HEK293T (cell line): ENCODE data around the gene VIT.

Source experiments
- ARNT ChIP-seq: fragments of 450-650 bp; IDR thresholded peaks from 2 replicates; pipeline ENCODE4 v1.6.1; 2017; ENCODE audit warnings: mild to moderate bottlenecking
- BHLHE40 ChIP-seq: fragments of 450-650 bp; IDR thresholded peaks from 2 replicates; pipeline ENCODE4 v1.6.1; 2016; ENCODE audit warnings: mild to moderate bottlenecking, moderate library complexity, borderline replicate concordance
- ELF4 ChIP-seq: fragments of 450-650 bp; IDR thresholded peaks from 2 replicates; pipeline ENCODE4 v1.6.1; 2017; ENCODE audit warnings: antibody characterized with exemption
- FOXA1 ChIP-seq: fragments of 450-650 bp; IDR thresholded peaks from 2 replicates; pipeline ENCODE4 v1.6.1; 2016; ENCODE audit warnings: mild to moderate bottlenecking
- FOXK2 ChIP-seq: fragments of 450-650 bp; IDR thresholded peaks from 2 replicates; pipeline ENCODE4 v1.6.1; 2016; ENCODE audit warnings: mild to moderate bottlenecking
- FOXM1 ChIP-seq: fragments of 450-650 bp; IDR thresholded peaks from 2 replicates; pipeline ENCODE4 v1.6.1; 2017; ENCODE audit warnings: mild to moderate bottlenecking, borderline replicate concordance
- HDGF ChIP-seq: fragments of 450-650 bp; IDR thresholded peaks from 2 replicates; pipeline ENCODE4 v1.6.1; 2017; ENCODE audit warnings: antibody characterized with exemption, borderline replicate concordance
- LEF1 ChIP-seq: fragments of 450-650 bp; IDR thresholded peaks from 2 replicates; pipeline ENCODE4 v1.6.1; 2017; ENCODE audit warnings: mild to moderate bottlenecking, borderline replicate concordance
- SP1 ChIP-seq: fragments of 450-650 bp; IDR thresholded peaks from 2 replicates; pipeline ENCODE4 v1.6.1; 2017
- SUZ12 ChIP-seq: fragments of 450-650 bp; IDR thresholded peaks from 2 replicates; pipeline ENCODE4 v1.6.1; 2016; ENCODE audit warnings: mild to moderate bottlenecking
- TARDBP ChIP-seq: fragments of 450-650 bp; IDR thresholded peaks from 2 replicates; pipeline ENCODE4 v1.6.1; 2016
- TF ChIP-seq, protein P1 (sequence below): fragments of 450-650 bp; IDR thresholded peaks from 2 replicates; pipeline ENCODE4 v1.6.1; 2016

DNA sequence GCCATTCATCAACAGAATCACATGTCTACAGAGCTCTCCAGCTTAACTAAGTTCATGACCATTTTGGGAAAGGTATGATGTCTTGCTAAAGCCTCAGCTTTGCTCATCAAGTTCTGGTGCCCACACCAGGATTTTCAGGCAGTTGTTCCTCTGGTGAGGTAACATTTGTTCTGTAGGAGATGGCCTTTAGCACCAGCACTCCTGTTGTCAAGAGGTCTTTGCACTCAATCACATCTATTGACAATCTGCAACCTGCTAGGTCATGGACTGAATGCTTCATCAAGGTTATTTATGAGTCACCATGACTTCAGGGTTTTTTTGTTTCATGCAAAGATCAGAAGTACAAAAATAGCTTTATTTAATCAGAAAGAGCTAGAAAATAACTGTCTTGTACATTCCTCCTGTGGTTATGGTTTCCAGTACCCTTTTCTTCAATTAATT is 36.6 kb upstream of the VIT start:
- TF ChIP-seq ELF4 (no peak), HDGF (no peak), SUZ12 (no peak), FOXK2 (no peak), FOXA1 (no peak), BHLHE40 (no peak), LEF1 (no peak), ARNT (no peak), TARDBP (no peak), FOXM1 (no peak), SP1 (no peak)
- TF ChIP-seq, protein P1, sequence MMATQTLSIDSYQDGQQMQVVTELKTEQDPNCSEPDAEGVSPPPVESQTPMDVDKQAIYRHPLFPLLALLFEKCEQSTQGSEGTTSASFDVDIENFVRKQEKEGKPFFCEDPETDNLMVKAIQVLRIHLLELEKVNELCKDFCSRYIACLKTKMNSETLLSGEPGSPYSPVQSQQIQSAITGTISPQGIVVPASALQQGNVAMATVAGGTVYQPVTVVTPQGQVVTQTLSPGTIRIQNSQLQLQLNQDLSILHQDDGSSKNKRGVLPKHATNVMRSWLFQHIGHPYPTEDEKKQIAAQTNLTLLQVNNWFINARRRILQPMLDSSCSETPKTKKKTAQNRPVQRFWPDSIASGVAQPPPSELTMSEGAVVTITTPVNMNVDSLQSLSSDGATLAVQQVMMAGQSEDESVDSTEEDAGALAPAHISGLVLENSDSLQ, result no peak
